HG03575 (cell line): Measurements from ENCODE around the gene SEZ6L2.

Experiments
- ATAC-seq: cut with Tn5 transposase; IDR thresholded peaks from one replicate; pipeline ENCODE4 v1.9.1; 2021; ENCODE audit not compliant: unreplicated experiment, insufficient number of reproducible peaks, low FRiP score; ENCODE audit errors: extremely low read depth

SEZ6L2 gene

GRCh38 chr16:29862383-29862883 is 36.9 kb downstream of the SEZ6L2 start:
- no peak for ATAC-seq

GRCh38 chr16:29860218-29860617 is 39.1 kb downstream of the SEZ6L2 start:
- no peak for ATAC-seq

GRCh38 chr16:29858974-29859373 is 40.4 kb downstream of the SEZ6L2 start:
- ATAC-seq, result no peak

- no peak for ATAC-seq
These were observed 41.1 kb downstream of the SEZ6L2 start for GRCh38 chr16:29858149-29858849.

- no peak for ATAC-seq
These were observed 42.1 kb downstream of the SEZ6L2 start for GRCh38 chr16:29857133-29857760.

GRCh38 chr16:29854520-29855100 is 44.7 kb downstream of the SEZ6L2 start:
- no peak for ATAC-seq

- ATAC-seq, result no peak
These were observed 46.7 kb downstream of the SEZ6L2 start for GRCh38 chr16:29852654-29853053.

GRCh38 chr16:29850998-29851397 is 48.4 kb downstream of the SEZ6L2 start:
- ATAC-seq, result no peak

GRCh38 chr16:29849505-29849904 is 49.8 kb downstream of the SEZ6L2 start:
- no peak for ATAC-seq

- ATAC-seq, result no peak
These were observed 50.7 kb downstream of the SEZ6L2 start for GRCh38 chr16:29848420-29849297.

- no peak for ATAC-seq
These were observed 53.7 kb downstream of the SEZ6L2 start for GRCh38 chr16:29845656-29846055.

GRCh38 chr16:29844575-29845331 is 54.6 kb downstream of the SEZ6L2 start:
- no peak for ATAC-seq

- ATAC-seq, result no peak
These were observed 55.4 kb downstream of the SEZ6L2 start for GRCh38 chr16:29843931-29844330.

GRCh38 chr16:29842732-29843346 is 56.5 kb downstream of the SEZ6L2 start:
- ATAC-seq, result no peak

GRCh38 chr16:29841631-29842030 is 57.7 kb downstream of the SEZ6L2 start:
- no peak for ATAC-seq

- ATAC-seq, result no peak
These were observed 59.1 kb downstream of the SEZ6L2 start for GRCh38 chr16:29840240-29840639.

- no peak for ATAC-seq
These were observed 59.5 kb downstream of the SEZ6L2 start for GRCh38 chr16:29839822-29840221.

GRCh38 chr16:29837841-29838240 is 61.5 kb downstream of the SEZ6L2 start:
- no peak for ATAC-seq
